GM23338 (cell line): Measurements from ENCODE around the gene EFCAB8. TPM values are rescaled to one million over a fixed set of nuclear protein-coding genes. Genes with fewer than 3 reads are reported as not detected.

Experiments
- ATAC-seq: fragments of 200-7000 bp; cut with Tn5 transposase; 3 replicates; pipeline ENCODE4 v1.9.1; 2020
- DNase-seq: peaks from one replicate; pipeline ENCODE4 v3.0.0-alpha.2; 2015; ENCODE audit warnings: low spot score
- H2AFZ ChIP-seq: fragments of 200-600 bp; sonication (generic); 2 replicates; pipeline ENCODE4 v1.8.0; 2016; ENCODE audit warnings: antibody characterized with exemption, mild to moderate bottlenecking, moderate library complexity
- H3F3A ChIP-seq: fragments of 200-600 bp; sonication (generic); replicated peaks from 2 replicates; pipeline ENCODE4 v1.8.0; 2017; ENCODE audit warnings: antibody characterized with exemption, mixed run types, low read depth
- H3K27ac ChIP-seq: fragments of 200-600 bp; sonication (generic); 2 replicates; pipeline ENCODE4 v1.6.1; 2016; ENCODE audit warnings: low read depth
- H3K27me3 ChIP-seq: fragments of 200-600 bp; sonication (generic); 2 replicates; pipeline ENCODE4 v1.8.0; 2016; ENCODE audit warnings: mild to moderate bottlenecking, mixed run types, moderate library complexity; ENCODE audit not compliant: insufficient read depth
- H3K36me3 ChIP-seq: fragments of 200-600 bp; sonication (generic); 2 replicates; pipeline ENCODE4 v1.8.0; 2016; ENCODE audit warnings: mild to moderate bottlenecking; ENCODE audit not compliant: insufficient read depth
- H3K4me1 ChIP-seq: fragments of 200-600 bp; sonication (generic); 2 replicates; pipeline ENCODE4 v1.8.0; 2016; ENCODE audit warnings: mild to moderate bottlenecking, moderate library complexity; ENCODE audit not compliant: insufficient read depth
- H3K4me2 ChIP-seq: fragments of 200-600 bp; sonication (generic); 2 replicates; pipeline ENCODE4 v1.7.1; 2017; ENCODE audit warnings: mixed run types
- H3K4me3 ChIP-seq: fragments of 200-600 bp; sonication (generic); 2 replicates; pipeline ENCODE4 v1.6.1; 2016; ENCODE audit warnings: mixed run types
- H3K79me2 ChIP-seq: fragments of 200-600 bp; sonication (generic); replicated peaks from 2 replicates; pipeline ENCODE4 v1.8.0; 2017; ENCODE audit warnings: mild to moderate bottlenecking; ENCODE audit not compliant: insufficient read depth
- H3K9me2 ChIP-seq: fragments of 200-600 bp; sonication (generic); 2 replicates; pipeline ENCODE4 v1.8.0; 2017; ENCODE audit not compliant: insufficient read depth
- H4K20me1 ChIP-seq: fragments of 200-600 bp; sonication (generic); replicated peaks from 2 replicates; pipeline ENCODE4 v1.8.0; 2017; ENCODE audit warnings: mild to moderate bottlenecking; ENCODE audit not compliant: insufficient read depth
- H3K27ac Mint-ChIP-seq: 2 replicates; pipeline ENCODE4 v1.8.0; 2020; ENCODE audit warnings: inconsistent platforms, mild to moderate bottlenecking, moderate library complexity, mixed read lengths
- H3K27me3 Mint-ChIP-seq: 3 replicates; pipeline ENCODE4 v1.8.0; 2022; ENCODE audit warnings: low read depth, mild to moderate bottlenecking, moderate library complexity, mixed read lengths, inconsistent platforms; ENCODE audit not compliant: insufficient read depth, poor library complexity
- H3K36me3 Mint-ChIP-seq: 3 replicates; pipeline ENCODE4 v1.8.0; 2021; ENCODE audit warnings: low read depth, mild to moderate bottlenecking, inconsistent platforms, moderate library complexity, mixed read lengths
- H3K4me1 Mint-ChIP-seq: 3 replicates; pipeline ENCODE4 v1.8.0; 2020; ENCODE audit warnings: mild to moderate bottlenecking, inconsistent platforms, mixed read lengths
- H3K4me3 Mint-ChIP-seq: 3 replicates; pipeline ENCODE4 v1.8.0; 2021; ENCODE audit warnings: moderate library complexity, mild to moderate bottlenecking, inconsistent platforms, mixed read lengths
- H3K9me3 Mint-ChIP-seq: 3 replicates; pipeline ENCODE4 v1.8.0; 2020; ENCODE audit warnings: moderate library complexity, mild to moderate bottlenecking, inconsistent platforms, mixed read lengths
- CREB1 ChIP-seq: fragments of 250-450 bp; sonication (Bioruptor Pico); IDR thresholded peaks from 2 replicates; pipeline ENCODE4 v1.5.0; 2020; ENCODE audit warnings: low read depth, mild to moderate bottlenecking, moderate library complexity
- EZH2 ChIP-seq: fragments of 200-600 bp; sonication (generic); IDR thresholded peaks from one replicate; pipeline ENCODE4 v1.8.0; 2017; ENCODE audit warnings: antibody characterized with exemption, mild to moderate bottlenecking, low read depth; ENCODE audit not compliant: unreplicated experiment
- EZH2phosphoT487 ChIP-seq: fragments of 200-600 bp; sonication (generic); IDR thresholded peaks from one replicate; pipeline ENCODE4 v1.8.1; 2018; ENCODE audit warnings: antibody characterized with exemption; ENCODE audit not compliant: unreplicated experiment
- JUNB ChIP-seq: IDR thresholded peaks from one replicate; pipeline ENCODE4 v1.6.1; 2016; ENCODE audit warnings: antibody characterized with exemption; ENCODE audit not compliant: unreplicated experiment
- NANOG ChIP-seq: IDR thresholded peaks from 2 replicates; pipeline ENCODE4 v1.6.1; 2016; ENCODE audit warnings: antibody characterized with exemption, borderline replicate concordance
- POLR2AphosphoS5 ChIP-seq: IDR thresholded peaks from 2 replicates; pipeline ENCODE4 v1.6.1; 2016; ENCODE audit warnings: antibody characterized with exemption, low read depth
- STAT1 ChIP-seq: IDR thresholded peaks from one replicate; pipeline ENCODE4 v1.6.1; 2016; ENCODE audit warnings: antibody characterized with exemption; ENCODE audit not compliant: unreplicated experiment
- ZNF114 ChIP-seq: fragments of 250-450 bp; sonication (Bioruptor Pico); IDR thresholded peaks from 2 replicates; pipeline ENCODE4 v1.5.0; 2020; ENCODE audit warnings: mild to moderate bottlenecking, moderate library complexity
- ZNF331 ChIP-seq: fragments of 250-450 bp; sonication (Bioruptor Pico); IDR thresholded peaks from 2 replicates; pipeline ENCODE4 v1.5.0; 2020; ENCODE audit warnings: low read depth, mild to moderate bottlenecking, moderate library complexity
- ZNF462 ChIP-seq: fragments of 250-450 bp; sonication (Bioruptor Pico); IDR thresholded peaks from 2 replicates; pipeline ENCODE4 v1.5.0; 2020; ENCODE audit warnings: mild to moderate bottlenecking, moderate library complexity
- polyA plus RNA-seq: library from polyadenylated mRNA; unstranded; fragments of >200 nt; fragmentation: Nextera tagmentation; extraction: Ambion mirVana; gene quantifications from 2 replicates; pipeline ENCODE4 v1.2.1, GENCODE V29; 2016
- total RNA-seq: library from RNA; depleted of rRNA; stranded (reverse); fragments of >200 nt; shearing (Covaris generic); gene quantifications from 2 replicates; pipeline ENCODE4 v1.2.3, GENCODE V29; 2014
- TF ChIP-seq, protein P1 (sequence below): IDR thresholded peaks from one replicate; pipeline ENCODE4 v1.6.1; 2018; ENCODE audit warnings: antibody characterized with exemption; ENCODE audit not compliant: unreplicated experiment
- TF ChIP-seq, protein P2 (sequence below): IDR thresholded peaks from 2 replicates; pipeline ENCODE4 v1.6.1; 2016; ENCODE audit warnings: antibody characterized with exemption

Gene EFCAB8
- total and polyA plus RNA-seq, 2 experiments from 2014 or later, result 0.35 TPM; not detected in 1

GRCh38 chr20:32918751-32919150 is 60.0 kb downstream of the EFCAB8 start:
- H3K4me3 Mint-ChIP-seq, result no peak overlapping the region
- ATAC-seq (no peak), DNase-seq (no peak)
- H3K9me2 ChIP-seq, result no peaks in the 10 kb centered on the region
- no peaks in the 10 kb centered on the region for H4K20me1 ChIP-seq
- H3K36me3 Mint-ChIP-seq, result peaks cover 4% of the 10 kb centered on the region; the same call in 2 of the 3 replicates
- H3K4me1 Mint-ChIP-seq, result no peaks in the 10 kb centered on the region
- H3K4me1 ChIP-seq, result no peaks in the 10 kb centered on the region
- no peak overlapping the region for H3K27ac Mint-ChIP-seq
- no peak overlapping the region for H3K4me2 ChIP-seq
- H3K9me3 Mint-ChIP-seq, result peaks cover 27% of the 10 kb centered on the region
- no peak overlapping the region for H3K4me3 ChIP-seq
- H3K36me3 ChIP-seq, result no peaks in the 10 kb centered on the region; the same call in 1 of the 2 replicates
- H3K79me2 ChIP-seq, result no peaks in the 10 kb centered on the region
- no peak overlapping the region for H2AFZ ChIP-seq
- peaks cover 3% of the 10 kb centered on the region for H3K27me3 Mint-ChIP-seq
- no peaks in the 10 kb centered on the region for H3K27me3 ChIP-seq
- H3F3A ChIP-seq, result no peaks in the 10 kb centered on the region
- TF ChIP-seq, protein P1, sequence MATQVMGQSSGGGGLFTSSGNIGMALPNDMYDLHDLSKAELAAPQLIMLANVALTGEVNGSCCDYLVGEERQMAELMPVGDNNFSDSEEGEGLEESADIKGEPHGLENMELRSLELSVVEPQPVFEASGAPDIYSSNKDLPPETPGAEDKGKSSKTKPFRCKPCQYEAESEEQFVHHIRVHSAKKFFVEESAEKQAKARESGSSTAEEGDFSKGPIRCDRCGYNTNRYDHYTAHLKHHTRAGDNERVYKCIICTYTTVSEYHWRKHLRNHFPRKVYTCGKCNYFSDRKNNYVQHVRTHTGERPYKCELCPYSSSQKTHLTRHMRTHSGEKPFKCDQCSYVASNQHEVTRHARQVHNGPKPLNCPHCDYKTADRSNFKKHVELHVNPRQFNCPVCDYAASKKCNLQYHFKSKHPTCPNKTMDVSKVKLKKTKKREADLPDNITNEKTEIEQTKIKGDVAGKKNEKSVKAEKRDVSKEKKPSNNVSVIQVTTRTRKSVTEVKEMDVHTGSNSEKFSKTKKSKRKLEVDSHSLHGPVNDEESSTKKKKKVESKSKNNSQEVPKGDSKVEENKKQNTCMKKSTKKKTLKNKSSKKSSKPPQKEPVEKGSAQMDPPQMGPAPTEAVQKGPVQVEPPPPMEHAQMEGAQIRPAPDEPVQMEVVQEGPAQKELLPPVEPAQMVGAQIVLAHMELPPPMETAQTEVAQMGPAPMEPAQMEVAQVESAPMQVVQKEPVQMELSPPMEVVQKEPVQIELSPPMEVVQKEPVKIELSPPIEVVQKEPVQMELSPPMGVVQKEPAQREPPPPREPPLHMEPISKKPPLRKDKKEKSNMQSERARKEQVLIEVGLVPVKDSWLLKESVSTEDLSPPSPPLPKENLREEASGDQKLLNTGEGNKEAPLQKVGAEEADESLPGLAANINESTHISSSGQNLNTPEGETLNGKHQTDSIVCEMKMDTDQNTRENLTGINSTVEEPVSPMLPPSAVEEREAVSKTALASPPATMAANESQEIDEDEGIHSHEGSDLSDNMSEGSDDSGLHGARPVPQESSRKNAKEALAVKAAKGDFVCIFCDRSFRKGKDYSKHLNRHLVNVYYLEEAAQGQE, result no peak
- H3K27ac ChIP-seq, result no peak overlapping the region

DNA sequence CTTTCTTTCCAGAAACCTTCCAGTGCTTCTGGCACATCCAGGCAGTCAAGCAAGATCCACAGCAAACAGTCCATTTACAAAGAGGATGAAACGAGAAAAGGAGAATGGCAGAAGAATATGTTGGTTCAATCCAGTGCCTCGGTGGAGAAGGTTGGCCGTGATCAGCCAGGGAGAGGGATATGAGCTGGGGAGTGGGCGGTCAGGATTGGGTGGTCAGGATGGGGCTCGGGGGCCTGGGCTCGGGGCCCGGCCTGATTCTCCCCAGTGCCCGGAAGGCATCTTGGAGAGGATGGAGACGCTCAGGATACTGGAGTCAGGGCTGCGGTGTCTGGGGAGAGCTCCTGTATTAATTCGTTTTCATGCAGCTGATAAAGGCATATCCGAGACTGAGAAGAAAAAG is 61.3 kb downstream of the EFCAB8 start:
- H4K20me1 ChIP-seq, result no peaks in the 10 kb centered on the region
- H3K36me3 ChIP-seq, result no peaks in the 10 kb centered on the region; the same call in 1 of the 2 replicates
- no peaks in the 10 kb centered on the region for H3K9me2 ChIP-seq
- H3K4me3 ChIP-seq, result no peak overlapping the region
- Mint-ChIP-seq H3K9me3 (peaks cover 18% of the 10 kb centered on the region), H3K36me3 (peaks cover 4% of the 10 kb centered on the region; the same call in 2 of the 3 replicates), H3K4me1 (no peaks in the 10 kb centered on the region), H3K27me3 (peaks cover 3% of the 10 kb centered on the region), H3K4me3 (no peak overlapping the region; the same call in 2 of the 3 replicates), H3K27ac (no peak overlapping the region)
- H3K27ac ChIP-seq, result no peak overlapping the region
- no peak overlapping the region for H2AFZ ChIP-seq
- H3K4me2 ChIP-seq, result no peak overlapping the region
- ATAC-seq (no peak), DNase-seq (no peak)
- no peaks in the 10 kb centered on the region for H3K79me2 ChIP-seq
- H3F3A ChIP-seq, result no peaks in the 10 kb centered on the region
- H3K27me3 ChIP-seq, result no peaks in the 10 kb centered on the region
- H3K4me1 ChIP-seq, result no peaks in the 10 kb centered on the region
- TF ChIP-seq ZNF114 (CRISPR knock-in tag) (no peak), JUNB (no peak), STAT1 (no peak), POLR2AphosphoS5 (no peak), ZNF462 (CRISPR knock-in tag) (no peak), NANOG (no peak), EZH2 (no peak), CREB1 (CRISPR knock-in tag) (no peak), EZH2phosphoT487 (no peak), ZNF331 (CRISPR knock-in tag) (no peak)
- TF ChIP-seq, protein P2, sequence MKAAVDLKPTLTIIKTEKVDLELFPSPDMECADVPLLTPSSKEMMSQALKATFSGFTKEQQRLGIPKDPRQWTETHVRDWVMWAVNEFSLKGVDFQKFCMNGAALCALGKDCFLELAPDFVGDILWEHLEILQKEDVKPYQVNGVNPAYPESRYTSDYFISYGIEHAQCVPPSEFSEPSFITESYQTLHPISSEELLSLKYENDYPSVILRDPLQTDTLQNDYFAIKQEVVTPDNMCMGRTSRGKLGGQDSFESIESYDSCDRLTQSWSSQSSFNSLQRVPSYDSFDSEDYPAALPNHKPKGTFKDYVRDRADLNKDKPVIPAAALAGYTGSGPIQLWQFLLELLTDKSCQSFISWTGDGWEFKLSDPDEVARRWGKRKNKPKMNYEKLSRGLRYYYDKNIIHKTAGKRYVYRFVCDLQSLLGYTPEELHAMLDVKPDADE, result no peak
